ENCODE measurements around the gene BTRC.
A peak's percentile ranks its signal among the peaks of the same experiment; 100 is the strongest.
"Not testable (repeated sequence)": the region's sequence is repeated elsewhere in the genome, so short reads cannot be mapped to it uniquely, and the experiment has no call there.

Gene BTRC

GRCh38 chr10:101353692-101354327 lies at the start of gene BTRC:
TSS of gene BTRC (plus strand) at chr10:101354165. CDS start at chr10:101354181, 16 bp downstream.
- peak; percentile 97 for DNase-seq

DNA sequence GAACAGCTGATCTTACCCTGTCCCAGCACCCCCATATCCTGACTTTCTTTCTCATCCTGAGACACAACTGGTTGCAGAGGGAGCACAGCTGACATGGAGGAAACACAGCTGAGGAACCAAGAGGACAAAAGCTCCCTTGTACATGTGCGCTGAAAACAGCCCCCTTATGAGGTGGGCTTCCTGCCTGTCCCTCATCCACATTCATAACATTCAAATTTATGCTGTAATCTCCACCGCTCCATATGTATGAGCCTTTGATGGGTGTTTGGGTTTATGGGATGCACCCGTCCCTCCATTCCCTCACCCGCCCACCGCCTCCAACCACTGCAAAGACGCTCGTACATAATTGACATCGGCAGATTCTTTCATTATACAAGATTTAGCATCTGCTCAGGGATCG lies 49.6 kb upstream of the BTRC start:
- no peak for DNase-seq

- DNase-seq: no peak
Measured at GRCh38 chr10:101305320-101306241, 48.4 kb upstream of the BTRC start.

DNA sequence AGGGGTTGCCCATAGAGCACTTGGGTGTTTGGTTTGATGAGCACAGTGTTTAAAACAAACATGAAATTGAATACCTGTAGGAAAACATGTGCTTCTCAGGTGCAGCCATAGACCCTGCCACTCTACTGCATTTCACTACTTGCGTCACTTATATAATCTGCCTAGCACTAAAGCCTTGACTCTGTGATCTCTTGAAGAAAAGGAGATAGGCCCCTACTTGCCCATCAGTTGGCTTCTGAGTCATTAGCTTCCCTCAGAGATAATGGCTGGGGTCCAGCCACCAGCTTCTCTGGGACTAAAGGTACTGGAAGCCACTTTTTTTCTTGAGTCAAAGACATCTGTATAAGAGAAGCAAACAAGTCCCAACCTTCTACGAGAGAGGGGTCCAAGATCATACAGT lies 45.9 kb upstream of the BTRC start:
- DNase-seq: no peak

DNA sequence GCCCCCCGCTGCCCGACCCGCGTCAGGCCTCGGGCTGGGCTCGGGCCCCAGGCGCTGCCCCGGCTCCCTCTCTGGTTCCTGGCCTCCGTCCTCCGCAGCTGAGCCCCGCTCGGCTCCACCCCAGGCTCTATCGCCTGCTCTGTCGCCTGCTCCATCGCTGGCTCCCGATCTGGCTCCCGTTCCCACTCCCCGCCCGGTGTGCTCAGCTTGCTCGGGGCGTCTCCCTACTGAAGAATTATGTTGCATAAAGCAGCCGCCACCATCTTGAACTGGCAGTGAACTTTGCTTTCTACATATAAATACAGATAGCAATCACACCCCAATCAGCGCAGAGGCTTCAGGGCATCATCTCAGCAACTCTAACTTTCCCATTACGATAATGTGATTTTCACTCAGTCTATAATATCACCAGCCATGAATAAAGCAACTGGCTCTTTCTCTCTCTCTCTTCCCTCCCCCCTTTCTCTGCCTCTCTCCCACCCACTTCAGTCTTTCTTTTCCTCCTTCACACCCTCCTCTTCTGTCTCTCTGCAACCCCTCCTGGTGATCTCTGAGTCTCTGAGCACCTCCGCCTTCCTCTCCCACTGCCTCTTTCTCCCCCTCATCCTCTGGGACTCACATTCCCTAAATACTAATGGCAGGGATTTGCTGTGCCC lies 43.3 kb upstream of the BTRC start:
- no peak for DNase-seq

GRCh38 chr10:101311185-101312066 lies 42.5 kb upstream of the BTRC start:
- no peak for DNase-seq

DNA sequence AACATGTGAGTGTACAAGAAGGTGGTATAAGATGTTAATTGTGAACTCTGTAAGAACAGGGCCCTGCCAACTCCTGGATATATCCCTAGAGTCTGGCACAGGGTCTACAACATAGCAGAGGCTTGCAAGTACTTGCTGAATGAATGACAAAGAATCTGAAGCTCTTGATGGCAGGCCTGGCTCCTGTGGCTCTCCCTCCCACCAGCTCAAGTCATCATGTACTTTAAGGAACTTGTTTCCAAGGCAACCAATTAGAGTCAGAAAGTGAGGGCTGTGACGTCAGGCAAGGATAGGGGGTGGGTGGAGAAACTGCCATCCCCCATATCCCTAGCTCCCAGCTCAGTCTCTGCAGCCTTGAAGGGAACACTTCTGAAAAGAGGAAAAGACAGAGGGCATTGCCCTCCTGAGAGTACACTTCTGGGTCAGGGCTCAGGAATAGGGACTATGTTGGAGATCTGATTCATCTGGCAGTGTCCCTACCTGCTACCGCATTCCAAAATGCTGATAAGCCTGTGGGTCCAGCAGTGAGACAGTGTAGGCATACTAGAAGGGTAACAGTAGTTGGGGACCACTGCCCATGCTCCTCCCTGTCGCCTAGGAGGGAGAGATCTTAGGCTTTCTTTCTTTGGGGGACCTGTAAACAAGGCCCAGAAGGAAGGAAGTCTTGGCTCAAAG lies 34.6 kb upstream of the BTRC start:
- DNase-seq: no peak

- no peak for DNase-seq
Measured at GRCh38 chr10:101321073-101321472, 32.9 kb upstream of the BTRC start.

- no peak for DNase-seq
Measured at GRCh38 chr10:101322266-101323108, 31.5 kb upstream of the BTRC start.

DNA sequence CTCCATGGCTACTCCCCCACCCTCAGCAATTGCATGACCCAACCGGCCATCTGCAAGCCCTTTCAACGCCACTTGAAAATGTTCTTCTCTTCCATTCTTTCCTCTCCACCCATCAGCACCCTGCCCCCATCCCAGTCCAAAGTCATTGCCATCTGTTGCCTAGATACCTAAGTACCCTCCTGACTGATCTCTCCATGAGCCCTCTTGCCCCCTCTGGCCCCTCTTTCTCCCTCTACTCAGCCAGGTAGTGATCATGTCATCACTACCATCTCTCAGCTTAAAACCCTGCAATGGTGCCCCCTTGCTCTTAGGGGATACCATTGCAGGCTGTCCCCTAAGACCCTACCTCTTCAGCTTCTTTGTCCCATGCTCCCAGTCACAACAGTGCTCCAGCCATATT lies 30.5 kb upstream of the BTRC start:
- peak; percentile 35 for DNase-seq

- not testable (repeated sequence) for DNase-seq
Measured at GRCh38 chr10:101327454-101327853, 26.5 kb upstream of the BTRC start.

GRCh38 chr10:101329341-101330032 lies 24.5 kb upstream of the BTRC start:
- DNase-seq: no peak

DNA sequence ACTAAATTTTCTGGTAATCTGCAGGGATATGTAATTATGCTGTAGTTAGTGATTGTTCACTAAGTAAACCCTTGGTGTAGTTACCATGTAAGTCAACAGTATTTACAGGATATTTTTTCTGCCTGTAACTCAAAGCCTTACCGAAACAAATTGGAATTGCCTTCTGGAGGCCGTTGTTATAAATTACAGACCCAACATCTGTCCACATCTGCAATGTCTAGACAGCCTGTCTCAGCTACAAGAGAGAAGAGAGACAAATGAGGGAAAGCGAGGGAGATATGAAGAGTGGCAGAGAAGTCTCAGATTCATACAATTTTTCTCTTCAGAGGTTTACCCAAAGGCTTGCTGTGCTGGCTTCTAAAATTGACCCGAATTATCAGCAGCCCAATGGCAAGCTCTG lies 23.7 kb upstream of the BTRC start:
- DNase-seq: no peak

DNA sequence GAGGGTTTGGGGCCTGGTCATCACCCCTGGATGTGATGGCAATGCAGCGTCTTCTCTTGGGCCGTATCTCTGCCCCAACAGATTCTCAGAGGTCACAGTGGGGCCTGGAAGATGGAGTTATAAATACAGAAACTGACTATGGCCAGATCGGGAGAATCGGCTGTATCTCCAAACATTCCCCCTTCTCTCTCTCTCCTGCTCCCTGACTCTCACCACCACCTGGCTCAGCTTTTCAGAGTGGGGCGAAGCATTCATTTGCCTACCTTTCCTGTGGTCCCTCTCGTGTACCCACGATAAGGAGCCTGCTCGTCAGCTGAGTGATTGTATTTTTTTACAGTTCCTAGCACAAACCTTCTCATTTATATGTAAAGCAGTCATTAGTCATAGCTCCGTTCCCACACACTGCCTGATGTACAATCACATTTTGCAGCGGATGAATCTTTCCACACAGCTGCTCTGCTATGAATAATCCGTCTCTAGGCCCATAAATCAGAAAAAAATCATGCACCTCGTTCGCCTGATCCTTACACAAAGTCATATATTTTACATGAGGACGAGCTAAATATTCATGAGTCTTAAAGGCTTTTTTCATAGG lies 23.2 kb upstream of the BTRC start:
- DNase-seq: no peak

DNA sequence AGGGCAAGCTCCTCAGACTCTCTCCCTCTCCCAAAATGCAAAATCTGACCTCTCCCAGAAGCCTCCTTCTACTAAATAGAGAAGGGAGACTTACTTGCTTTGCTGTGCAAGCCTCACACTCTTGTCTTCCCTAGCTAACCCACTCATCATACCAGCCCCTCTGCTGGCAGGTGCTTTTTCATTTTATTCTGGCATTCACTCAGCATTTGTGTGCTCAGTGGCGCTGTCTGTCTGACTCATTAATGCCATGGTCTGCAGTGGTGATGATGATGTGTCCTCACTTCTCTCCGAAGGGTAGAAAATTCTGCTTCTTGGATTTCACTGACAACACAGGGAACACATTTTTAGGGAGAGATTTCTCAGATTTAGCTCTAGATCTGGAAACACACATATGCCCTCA lies 22.0 kb upstream of the BTRC start:
- no peak for DNase-seq

- not testable (repeated sequence) for DNase-seq
Measured at GRCh38 chr10:101334259-101334658, 19.7 kb upstream of the BTRC start.

GRCh38 chr10:101336382-101336781 lies 17.6 kb upstream of the BTRC start:
- DNase-seq: no peak

DNA sequence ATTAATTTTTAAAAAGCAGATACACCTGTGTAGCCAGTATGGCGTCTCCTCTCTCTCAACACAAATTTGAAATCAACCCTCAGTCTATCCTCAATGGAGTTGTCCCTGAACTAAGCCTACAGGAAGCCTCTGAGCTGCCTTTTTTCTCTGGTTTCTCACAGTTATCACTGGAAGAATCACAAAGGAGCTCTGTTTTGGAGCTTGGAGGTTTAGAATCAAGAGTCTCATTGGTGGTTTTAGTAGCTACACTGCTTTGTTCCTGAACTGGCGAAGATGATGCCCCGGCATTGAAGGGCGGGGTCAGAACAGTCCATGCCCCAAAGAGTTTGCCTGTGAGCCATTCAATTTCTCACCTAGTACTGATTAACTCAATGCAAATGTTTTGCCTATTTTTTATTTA lies 16.1 kb upstream of the BTRC start:
- DNase-seq: no peak

- no peak for DNase-seq
Measured at GRCh38 chr10:101341438-101341837, 12.5 kb upstream of the BTRC start.

GRCh38 chr10:101346177-101346576 lies 7.8 kb upstream of the BTRC start:
- DNase-seq: no peak
